IPS-18c (cell line): Measurements from ENCODE around the gene UBAC2.
"Not testable (repeated sequence)": the region's sequence is repeated elsewhere in the genome, so short reads cannot be mapped to it uniquely, and the experiment has no call there.

Experiments
- H3K4me3 ChIP-seq: 2 replicates; pipeline ENCODE4 v1.7.0; 2013; ENCODE audit warnings: low read depth, mild to moderate bottlenecking, low read length, moderate library complexity; ENCODE audit not compliant: insufficient read depth
- H3K9me3 ChIP-seq: one replicate; pipeline ENCODE4 v1.6.1; 2013; ENCODE audit warnings: mild to moderate bottlenecking, low read length, moderate library complexity; ENCODE audit not compliant: control insufficient read depth, insufficient read depth

Gene UBAC2

GRCh38 chr13:99376924-99377323, 176.3 kb downstream of the UBAC2 start:
- Histone ChIP-seq H3K9me3 (no peaks in the 10 kb centered on the region), H3K4me3 (no peak overlapping the region)

GRCh38 chr13:99377641-99378040, 177.0 kb downstream of the UBAC2 start:
- H3K9me3 ChIP-seq: no peaks in the 10 kb centered on the region
- no peak overlapping the region for H3K4me3 ChIP-seq

- no peak overlapping the region for H3K4me3 ChIP-seq
- H3K9me3 ChIP-seq: no peaks in the 10 kb centered on the region
Observed at GRCh38 chr13:99378985-99379733, 178.5 kb downstream of the UBAC2 start.

- Histone ChIP-seq H3K9me3 (no peaks in the 10 kb centered on the region), H3K4me3 (no peak overlapping the region)
Observed at GRCh38 chr13:99379856-99380801, 179.5 kb downstream of the UBAC2 start.

GRCh38 chr13:99380921-99381645, 180.4 kb downstream of the UBAC2 start:
- Histone ChIP-seq H3K4me3 (no peak overlapping the region), H3K9me3 (no peaks in the 10 kb centered on the region)

GRCh38 chr13:99381766-99382165, 181.1 kb downstream of the UBAC2 start:
- H3K9me3 ChIP-seq: no peaks in the 10 kb centered on the region
- no peak overlapping the region for H3K4me3 ChIP-seq

GRCh38 chr13:99382428-99383133, 181.9 kb downstream of the UBAC2 start:
- H3K9me3 ChIP-seq: no peaks in the 10 kb centered on the region
- H3K4me3 ChIP-seq: no peak overlapping the region; the same call in 1 of the 2 replicates

- H3K4me3 ChIP-seq: no peak overlapping the region
- no peaks in the 10 kb centered on the region for H3K9me3 ChIP-seq
Observed at GRCh38 chr13:99383511-99383921, 182.9 kb downstream of the UBAC2 start.

GRCh38 chr13:99383946-99384345, 183.3 kb downstream of the UBAC2 start:
- Histone ChIP-seq H3K4me3 (no peak overlapping the region), H3K9me3 (no peaks in the 10 kb centered on the region)

- Histone ChIP-seq H3K9me3 (no peaks in the 10 kb centered on the region), H3K4me3 (no peak overlapping the region)
Observed at GRCh38 chr13:99384468-99384867, 183.8 kb downstream of the UBAC2 start.

- H3K4me3 ChIP-seq: no peak overlapping the region
- no peaks in the 10 kb centered on the region for H3K9me3 ChIP-seq
Observed at GRCh38 chr13:99385161-99385560, 184.5 kb downstream of the UBAC2 start.

GRCh38 chr13:99385940-99386339, 185.3 kb downstream of the UBAC2 start:
- Histone ChIP-seq H3K4me3 (no peak overlapping the region), H3K9me3 (no peaks in the 10 kb centered on the region)

- H3K4me3 ChIP-seq: no peak overlapping the region
- no peaks in the 10 kb centered on the region for H3K9me3 ChIP-seq
Observed at GRCh38 chr13:99386495-99386894, 185.8 kb downstream of the UBAC2 start.

- Histone ChIP-seq H3K4me3 (no peak overlapping the region), H3K9me3 (no peaks in the 10 kb centered on the region)
Observed at GRCh38 chr13:99386911-99387788, 186.5 kb downstream of the UBAC2 start.

- H3K9me3 ChIP-seq: no peaks in the 10 kb centered on the region
- H3K4me3 ChIP-seq: no peak overlapping the region
Observed at GRCh38 chr13:99388334-99388923, 187.8 kb downstream of the UBAC2 start.

GRCh38 chr13:99389094-99389493, 188.4 kb downstream of the UBAC2 start:
- not testable (repeated sequence) for H3K4me3 ChIP-seq, H3K9me3 ChIP-seq
